ENCODE results near the gene MAPKAPK2.
"Not testable (repeated sequence)": the region's sequence is repeated elsewhere in the genome, so short reads cannot be mapped to it uniquely, and the experiment has no call there.

MAPKAPK2 gene

DNA sequence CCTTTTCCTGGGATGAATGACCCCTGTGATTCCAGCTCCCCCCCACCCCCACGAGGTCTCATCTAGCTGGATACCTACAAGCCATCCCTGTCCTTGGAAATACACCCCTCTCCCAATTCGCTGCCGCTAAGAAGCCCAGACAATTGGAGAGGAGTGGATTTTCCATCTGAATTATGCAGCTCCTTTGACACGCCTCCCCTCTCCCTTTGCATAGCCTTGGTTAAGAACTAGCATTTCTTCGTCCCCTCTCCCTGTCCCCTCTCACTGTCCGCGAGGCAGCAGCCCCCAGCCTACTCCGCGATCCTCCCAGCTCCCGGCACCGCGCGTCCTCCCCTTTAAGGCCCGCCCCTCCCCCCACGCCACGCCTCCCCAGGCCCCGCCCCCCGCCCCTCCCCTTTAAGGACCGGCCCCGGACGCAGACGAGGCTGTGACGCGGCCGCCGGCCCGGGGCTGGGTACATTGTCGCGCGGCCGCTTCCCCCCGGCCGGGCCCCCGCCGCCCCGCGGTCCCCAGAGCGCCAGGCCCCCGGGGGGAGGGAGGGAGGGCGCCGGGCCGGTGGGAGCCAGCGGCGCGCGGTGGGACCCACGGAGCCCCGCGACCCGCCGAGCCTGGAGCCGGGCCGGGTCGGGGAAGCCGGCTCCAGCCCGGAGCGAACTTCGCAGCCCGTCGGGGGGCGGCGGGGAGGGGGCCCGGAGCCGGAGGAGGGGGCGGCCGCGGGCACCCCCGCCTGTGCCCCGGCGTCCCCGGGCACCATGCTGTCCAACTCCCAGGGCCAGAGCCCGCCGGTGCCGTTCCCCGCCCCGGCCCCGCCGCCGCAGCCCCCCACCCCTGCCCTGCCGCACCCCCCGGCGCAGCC, at the start of gene MAPKAPK2:
Gene MAPKAPK2, plus strand, starts transcription at position 428 of the 856 bp plus-strand sequence. Its CDS starts 325 bp downstream, at position 753.
- no peak for DNase-seq

DNA sequence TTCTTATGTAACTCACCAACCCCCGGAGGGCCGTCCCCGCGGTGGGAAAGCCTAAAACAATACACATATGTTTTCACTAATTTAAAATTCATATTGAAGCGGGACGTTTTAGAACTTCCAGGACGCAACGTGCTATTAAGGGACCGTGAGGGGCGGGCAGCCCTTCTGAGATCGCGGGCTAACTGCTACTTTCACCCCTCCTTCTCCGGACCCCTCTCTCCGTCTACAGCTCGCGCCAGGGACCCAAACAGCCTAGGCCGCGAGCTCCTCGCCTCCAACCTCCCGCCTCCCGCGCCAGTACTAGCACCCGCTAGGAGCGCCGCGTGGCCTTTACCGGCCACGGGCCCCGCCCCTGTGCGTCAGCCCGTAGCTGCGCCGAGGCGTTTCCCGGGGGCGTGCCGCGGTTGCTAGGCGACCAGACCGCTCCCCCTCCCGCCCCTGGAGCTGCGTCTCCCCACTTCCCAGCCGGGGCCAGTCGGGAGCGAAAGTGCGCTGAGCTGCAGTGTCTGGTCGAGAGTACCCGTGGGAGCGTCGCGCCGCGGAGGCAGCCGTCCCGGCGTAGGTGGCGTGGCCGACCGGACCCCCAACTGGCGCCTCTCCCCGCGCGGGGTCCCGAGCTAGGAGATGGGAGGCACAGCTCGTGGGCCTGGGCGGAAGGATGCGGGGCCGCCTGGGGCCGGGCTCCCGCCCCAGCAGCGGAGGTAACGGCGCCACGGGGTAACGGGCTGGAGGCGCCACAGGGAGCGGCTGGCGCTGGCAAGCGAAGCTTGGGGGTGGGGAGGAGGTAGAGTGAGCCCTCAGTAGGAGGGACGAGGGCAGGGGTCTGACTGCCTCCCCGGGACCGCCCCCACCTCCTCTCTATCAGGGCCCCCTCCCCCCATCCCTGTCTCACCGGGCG, 49.4 kb upstream of the MAPKAPK2 start, which contains the start of gene DYRK3:
Gene DYRK3, plus strand, starts transcription at position 457 of the 898 bp plus-strand sequence. Its CDS starts 168 bp downstream, at position 625.
- peak; percentile 82 for DNase-seq

DNA sequence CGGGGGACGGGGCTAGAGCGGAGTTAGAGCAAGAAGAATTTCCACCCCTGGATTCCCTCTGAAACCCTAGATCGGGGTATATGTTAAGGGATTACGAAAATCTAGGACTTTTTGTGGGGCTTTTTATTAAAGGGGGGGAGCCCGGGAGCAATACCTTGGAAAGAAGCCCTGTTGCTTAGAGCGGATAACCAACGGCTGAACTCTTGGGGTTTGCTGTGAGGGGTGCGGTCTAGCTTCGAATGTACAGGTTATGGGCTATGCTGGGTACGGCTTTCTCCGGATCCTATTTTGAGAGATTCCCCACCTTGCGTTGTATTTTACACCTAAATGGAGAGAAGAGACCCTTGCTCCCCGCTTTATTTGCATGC, 48.7 kb upstream of the MAPKAPK2 start:
- no peak for DNase-seq

DNA sequence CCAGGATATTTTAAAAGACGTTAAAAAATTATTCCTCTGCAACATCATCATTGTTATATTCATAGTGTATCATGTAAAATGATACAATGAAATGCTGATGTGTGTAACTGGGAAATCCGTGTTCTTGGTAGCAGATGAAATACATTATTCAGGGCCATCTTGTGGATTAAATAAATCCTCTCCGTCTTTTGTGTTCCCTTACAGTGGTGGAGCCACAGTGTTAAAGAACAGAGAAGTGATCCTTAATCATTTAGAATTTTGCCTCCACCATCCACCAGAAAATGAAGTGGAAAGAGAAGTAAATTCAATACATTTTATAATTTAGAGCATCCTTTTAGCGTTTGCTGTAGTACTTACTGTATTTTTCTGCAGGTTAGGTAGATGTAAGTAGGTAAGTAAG, 48.0 kb upstream of the MAPKAPK2 start:
- DNase-seq: no peak

DNA sequence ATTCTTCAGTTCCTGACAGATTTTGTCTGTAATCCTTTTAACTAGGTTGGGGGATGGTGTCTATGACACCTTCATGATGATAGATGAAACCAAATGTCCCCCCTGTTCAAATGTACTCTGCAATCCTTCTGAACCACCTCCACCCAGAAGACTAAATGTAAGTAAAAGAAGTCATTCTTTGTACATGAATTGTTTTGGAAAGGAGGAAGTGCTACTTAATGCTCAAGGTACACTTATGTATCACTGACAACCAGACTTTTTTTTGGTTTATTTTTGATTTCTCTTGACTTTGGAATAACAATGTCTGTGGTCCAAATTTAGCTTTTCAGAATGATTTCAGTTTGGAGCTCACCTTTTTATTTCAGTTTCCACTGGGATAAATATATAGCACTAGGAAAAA, 47.1 kb upstream of the MAPKAPK2 start:
- no peak for DNase-seq

DNA sequence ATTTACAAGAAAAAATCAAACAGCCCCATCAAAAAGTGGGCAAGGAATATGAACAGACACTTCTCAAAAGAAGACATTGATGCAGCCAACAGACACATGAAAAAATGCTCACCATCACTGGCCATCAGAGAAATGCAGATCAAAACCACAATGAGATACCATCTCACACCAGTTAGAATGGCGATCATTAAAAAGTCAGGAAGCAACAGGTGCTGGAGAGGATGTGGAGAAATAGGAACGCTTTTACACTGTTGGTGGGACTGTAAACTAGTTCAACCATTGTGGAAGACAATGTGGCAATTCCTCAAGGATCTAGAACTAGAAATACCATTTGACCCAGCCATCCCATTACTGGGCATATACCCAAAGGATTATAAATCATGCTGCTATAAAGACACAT, 42.6 kb upstream of the MAPKAPK2 start:
- DNase-seq: not testable (repeated sequence)

DNA sequence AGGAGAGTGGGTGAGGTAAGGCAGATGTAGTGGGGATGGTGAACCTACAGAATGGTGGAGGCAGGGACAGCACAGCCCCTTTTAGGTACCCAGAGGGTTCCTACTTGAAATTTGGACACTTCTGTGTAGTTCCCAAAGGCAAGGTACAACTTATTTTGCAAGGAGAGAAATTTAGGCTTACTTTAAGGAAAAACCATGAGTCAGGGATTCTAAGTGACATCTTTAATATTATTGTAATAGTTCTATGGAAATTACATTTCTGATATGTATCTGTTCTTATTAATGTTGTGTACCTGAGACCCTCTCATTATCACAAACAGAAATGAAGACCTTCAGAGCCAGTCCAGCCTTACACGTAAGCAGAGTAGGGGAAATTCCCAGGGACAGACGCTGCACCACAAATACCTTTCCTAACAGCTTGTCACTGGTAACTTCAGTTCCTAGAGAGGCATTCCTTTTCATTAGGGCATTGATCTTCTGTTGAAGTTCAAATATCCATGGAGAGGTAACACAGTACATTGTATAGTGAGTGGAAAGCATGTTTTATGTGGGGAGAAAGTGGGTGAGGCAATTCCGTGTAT, 41.5 kb upstream of the MAPKAPK2 start:
- no peak for DNase-seq

DNA sequence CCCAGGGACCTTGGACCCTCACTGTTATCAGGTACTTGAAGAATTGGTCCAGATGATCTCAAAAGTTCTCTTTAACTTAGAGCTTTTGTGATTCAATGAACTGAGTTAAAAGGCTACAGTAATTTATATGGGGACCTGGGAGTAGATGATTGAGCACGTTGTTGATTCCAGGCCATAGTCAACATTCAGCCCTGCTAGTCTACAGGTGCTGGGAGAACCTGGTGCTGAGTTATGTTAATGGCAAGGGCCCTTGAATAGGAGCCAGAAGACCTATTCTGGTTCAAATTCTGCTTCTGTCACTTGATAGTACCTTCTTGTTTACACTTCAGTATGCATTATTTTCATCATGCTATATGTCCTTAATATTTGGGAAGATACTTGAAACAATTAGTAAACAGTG, 38.2 kb upstream of the MAPKAPK2 start:
- no peak for DNase-seq

DNA sequence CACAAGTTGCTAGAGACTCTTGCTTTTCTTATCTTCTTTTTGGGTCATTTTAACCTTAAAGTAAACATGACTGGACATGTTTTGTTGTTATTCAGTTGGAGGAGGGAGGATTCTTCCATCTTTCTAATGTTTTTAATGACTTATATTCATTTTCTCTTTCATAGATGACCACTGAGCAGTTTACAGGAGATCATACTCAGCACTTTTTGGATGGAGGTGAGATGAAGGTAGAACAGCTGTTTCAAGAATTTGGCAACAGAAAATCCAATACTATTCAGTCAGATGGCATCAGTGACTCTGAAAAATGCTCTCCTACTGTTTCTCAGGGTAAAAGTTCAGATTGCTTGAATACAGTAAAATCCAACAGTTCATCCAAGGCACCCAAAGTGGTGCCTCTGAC, 37.5 kb upstream of the MAPKAPK2 start:
- DNase-seq: no peak

DNA sequence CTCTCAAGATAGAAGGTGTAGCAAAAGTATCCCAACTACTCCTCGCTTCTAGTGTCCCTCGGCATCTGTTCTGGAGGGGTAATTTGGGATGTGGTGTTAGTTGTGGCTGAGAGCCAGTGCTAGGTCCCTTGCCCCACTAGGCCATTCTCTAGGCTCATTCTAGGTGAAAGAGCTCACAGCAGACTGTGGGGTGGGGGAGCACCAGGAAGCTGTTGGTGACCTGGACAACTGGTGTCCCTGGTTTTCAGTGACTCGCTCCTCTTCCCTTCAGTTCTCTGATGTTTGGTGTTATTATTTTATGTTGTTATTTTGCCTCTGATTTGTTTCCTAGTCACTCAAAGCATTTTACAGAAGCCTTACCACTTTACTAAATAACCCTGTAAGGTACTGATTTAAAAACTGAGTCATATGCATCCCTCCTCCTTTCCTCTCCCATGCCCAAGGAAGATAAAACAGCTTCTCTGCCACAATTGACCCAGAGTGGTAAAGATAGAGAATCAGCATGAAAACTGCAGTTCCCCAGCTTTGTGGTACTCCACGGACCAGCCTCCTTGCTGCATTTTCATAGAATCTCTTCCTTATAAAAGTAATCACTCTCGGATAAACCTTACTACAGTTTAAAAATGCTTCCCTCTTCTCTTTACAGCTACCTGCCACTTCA, 35.3 kb upstream of the MAPKAPK2 start:
- DNase-seq: no peak

DNA sequence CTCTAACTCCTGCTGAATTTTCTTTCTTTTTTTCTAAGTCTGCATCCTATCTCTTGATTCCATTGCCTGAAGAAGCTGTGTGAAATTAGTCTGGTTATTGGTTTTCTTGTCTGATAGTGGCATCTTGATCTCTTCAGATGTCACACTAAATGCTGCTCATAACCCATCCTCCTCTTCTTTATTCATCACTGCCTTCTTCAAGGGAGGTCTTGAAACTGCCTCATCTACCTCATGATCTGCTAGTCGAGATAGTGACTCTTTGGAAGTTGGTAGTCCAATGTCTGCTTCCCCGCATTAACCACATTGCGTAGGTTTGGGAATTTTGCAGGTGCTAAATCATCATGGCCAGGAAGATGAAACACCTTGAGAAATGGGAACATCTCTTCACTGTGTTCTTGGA, 33.7 kb upstream of the MAPKAPK2 start:
- no peak for DNase-seq

DNA sequence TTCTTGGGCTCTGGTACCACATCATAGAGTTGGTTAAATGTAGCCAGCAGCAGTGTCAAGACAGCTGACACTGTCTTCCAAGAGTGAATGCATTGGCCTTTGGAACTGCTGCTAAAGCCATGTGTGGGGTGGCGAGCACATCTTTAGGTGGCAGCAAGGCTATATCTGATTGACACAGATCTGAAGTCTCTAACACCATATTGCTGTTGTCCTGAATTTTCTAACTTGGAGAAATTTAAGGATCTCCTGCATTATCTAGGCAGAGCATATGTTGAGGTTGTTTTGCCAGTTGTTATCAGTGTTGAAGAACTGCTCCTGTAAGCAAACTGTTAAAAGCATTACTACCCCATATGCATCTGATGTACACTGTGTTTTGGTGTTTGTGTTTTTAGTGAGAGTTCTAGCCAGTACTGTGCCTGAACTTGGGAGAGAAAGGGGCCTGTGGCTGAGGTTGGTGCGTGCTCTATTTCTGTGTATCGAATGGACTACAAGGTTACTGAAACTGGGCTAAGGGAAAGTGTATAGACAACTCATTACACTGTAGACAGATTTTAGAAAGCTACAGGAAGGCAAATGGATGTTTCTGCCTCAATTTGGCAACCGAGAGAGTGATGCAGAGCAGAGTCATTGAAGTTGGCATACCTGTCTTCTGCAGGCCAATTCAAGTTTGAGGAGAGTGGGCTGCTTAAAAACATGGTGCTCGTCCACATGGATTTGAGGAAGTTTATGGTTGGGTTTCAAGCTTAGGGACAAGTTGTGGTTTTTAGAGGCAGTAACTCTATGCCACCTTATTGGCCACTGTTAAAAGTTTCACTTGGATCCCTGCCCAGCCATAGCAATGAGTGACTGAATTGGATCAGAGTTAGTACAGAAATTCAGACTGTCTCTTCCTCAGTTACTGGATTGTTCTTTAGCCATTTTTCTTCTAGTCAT, 32.5 kb upstream of the MAPKAPK2 start:
- DNase-seq: no peak

DNA sequence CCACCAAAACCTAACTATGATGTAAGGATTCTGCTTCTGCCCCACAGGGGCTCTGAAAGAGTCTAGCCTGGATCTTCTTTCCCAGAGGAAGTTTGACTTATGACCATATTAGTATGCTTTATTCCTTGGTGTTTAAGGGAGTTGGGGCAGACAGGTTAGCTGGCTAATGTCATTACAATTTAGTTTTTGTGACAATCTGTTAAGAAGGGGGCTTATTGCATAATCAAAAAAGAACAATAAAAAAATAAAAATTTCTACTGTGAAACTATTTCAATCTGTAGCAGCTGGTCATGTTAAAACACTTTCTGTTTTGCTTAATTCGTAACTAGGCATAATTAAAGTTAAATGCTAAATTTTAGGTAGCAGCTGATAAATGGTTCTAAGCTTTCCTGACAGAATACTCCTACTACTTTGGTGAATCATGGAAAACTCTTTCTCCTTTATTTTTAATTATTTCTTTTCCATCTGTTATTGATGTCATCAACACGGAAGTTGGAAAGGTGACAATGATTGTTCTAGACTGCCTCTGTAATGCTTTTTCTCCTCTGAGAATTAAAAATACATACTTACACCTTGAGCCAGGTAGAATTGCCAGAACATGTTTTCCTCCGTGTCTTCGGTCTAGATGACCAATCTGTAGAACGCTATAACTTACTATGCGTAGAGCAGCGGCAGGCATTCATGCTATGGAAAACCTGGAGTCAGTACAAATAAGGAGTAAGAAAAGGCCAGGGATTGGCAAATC, 30.8 kb upstream of the MAPKAPK2 start:
- DNase-seq: no peak

DNA sequence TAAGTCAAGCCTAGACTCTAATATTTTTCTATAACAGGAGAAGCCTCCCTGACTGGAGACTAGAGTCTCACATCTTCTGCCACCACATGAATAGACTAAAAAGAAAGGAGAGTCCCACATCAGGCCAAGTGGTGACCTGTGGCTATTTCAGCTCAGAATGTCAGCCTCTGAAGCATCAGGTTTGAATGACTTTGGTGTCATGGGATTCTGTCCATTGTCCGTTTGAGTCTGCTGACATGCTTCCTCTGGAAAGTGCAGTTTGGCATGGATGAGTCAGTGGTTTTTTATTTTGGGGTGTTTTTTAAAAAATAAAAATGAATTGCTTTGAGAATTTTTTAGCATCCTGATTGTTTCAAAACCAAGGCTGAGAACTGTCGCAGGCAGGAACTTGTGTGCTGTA, 29.9 kb upstream of the MAPKAPK2 start:
- DNase-seq: no peak

DNA sequence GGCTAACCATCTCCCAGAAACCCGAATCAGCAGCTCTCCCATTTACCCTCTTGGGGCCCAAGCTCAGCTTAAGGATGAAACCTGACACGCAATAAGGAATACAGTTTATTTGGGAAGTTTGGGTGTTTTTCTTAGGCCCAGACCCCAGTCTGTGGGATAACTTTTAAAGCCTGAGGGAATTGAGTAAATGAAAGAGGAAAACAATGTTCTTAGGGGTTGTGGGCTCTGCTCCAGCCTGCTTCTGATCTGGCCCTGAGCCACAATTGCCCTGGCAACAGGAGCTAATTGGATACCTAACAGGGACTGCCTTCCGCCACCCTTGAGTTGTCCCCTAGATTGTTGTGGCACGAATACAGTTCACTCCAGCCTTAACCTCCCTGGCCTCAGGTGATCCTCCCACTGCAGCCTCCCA, 29.2 kb upstream of the MAPKAPK2 start:
- no peak for DNase-seq

DNA sequence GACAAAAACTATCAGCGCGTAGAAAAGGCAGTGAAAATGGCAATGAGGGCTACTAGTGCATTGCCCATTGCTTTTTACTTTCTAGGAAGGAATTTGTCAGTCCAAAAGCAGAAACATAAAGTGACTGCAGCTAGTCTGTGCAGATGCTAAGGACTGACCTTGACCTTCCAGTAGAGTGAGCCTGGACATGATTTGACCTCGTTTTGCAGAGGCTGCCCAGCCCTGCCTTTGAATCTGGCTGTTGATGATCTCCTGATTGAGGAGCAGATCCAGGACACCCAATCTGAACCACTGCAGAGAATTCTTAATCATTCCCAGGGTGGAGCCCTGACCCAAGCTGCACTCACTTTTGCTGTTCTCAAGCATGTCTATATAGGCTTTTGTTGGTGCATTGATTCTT, 27.8 kb upstream of the MAPKAPK2 start:
- no peak for DNase-seq

DNA sequence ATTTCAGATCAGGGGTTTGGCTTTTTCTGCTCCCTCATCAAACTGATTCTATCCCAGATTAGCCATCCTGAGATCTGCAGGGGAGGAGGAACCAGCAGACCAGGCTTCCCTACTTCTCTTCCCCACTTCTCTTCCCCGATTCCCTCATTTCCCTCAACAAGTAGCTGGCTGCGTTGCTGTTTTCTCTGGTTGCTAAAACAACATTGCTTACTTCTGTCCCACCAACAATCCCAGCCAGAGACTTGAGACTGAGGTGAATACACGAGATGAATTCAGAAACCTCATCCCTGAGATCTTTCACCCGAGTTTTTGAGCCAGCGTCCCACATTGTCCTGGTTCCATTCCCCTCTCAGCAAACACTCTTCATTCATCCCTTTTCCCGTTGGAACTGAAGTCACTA, 27.0 kb upstream of the MAPKAPK2 start:
- no peak for DNase-seq

DNA sequence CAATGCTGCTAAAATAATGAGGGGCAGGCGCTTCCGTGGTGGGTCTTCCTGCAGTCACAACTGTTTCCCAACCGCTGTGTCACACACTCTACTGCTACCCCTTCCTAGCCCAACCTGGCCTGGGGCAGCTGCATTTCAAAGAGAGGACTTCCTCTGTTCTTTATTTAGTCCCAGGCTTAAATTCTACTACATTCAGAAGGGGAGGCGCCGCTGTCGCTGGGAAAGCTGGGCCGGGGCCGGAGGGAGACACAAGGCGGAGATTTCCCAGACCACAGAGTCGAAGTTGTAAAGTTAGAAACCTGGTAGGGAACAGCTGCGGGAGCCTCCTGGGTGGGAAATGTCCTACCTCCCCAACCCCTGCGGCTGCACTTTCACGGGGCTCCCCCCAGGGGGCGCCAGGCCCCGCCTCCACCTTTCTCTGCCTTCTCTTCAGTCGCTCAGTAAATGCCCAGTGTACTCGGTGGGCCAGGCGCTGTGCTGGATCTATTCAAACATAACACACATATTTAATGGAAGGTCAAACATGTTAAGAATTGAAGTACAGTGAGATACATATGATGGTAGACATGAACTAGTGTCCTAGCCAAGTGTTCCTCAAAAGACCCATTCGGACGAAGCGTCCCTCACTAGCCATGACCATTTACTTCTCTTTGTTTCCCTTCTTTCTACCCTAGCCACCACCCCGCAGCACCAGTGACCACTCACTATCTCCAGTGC, 26.3 kb upstream of the MAPKAPK2 start:
- DNase-seq: no peak

DNA sequence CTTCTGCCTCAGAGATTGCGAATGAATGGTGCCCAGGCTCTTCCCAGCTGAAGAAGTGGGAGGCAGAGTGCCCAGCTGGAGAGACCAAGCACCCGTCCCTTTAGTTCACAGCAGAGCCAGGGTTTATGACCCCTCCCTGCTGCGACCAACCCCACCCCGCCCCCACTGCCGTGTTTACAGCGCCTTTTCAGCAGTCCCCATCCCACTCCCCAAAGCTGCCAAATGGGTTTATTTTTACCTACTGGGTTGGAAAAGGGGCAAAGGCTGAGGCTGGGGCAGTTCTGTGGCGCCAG, 25.8 kb upstream of the MAPKAPK2 start:
- no peak for DNase-seq

DNA sequence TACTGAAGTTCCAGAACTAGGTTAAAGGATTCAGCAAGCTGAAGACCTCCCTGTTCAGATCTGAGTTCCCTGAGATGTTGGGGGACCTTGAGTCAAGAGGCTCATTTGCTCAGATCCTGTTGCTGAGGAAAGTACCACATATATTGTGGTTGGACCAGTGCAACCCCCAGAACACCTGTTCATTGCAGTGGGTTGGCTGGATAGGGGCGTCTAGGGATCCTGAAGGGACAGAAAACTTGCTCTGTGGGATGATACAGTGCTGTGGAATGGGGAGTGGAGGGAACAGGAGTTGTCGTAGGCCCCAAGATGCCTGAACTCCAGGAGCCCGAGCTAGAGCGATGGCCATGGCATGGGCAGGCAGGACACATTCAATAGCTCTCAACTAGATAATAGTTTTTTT, 24.6 kb upstream of the MAPKAPK2 start:
- no peak for DNase-seq

All from NCI-H1417 treated with DMSO at 0.1 percent for 48 hours (cell line).